ENCODE measurements around the gene ARMC5.

Gene ARMC5

DNA sequence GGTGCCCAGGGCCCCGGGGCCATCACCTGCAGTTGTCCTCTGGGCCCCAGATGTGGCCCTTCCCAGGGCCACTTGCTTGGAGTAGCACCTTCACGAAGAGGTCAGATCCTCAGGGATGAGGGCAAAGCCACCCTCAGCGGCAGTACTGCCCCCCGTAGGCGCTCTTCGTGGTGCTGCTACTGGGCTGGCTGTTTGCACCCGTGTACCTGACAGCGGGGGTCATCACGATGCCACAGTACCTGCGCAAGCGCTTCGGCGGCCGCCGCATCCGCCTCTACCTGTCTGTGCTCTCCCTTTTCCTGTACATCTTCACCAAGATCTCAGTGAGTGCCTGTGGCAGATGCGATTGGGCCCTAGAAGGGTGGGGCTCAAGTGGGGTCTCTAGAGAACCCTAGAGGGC is 26.3 kb downstream of the ARMC5 start:
- no peaks in the 10 kb centered on the region for H3K9me3 ChIP-seq
- peaks cover 0 to 46% of the 10 kb centered on the region in 2 donors for H3K27me3 ChIP-seq
- no peak overlapping the region for H3K4me3 ChIP-seq
- H3K36me3 ChIP-seq = peaks cover 0 to 10% (median under 1%) of the 10 kb centered on the region in 3 donors
- TF ChIP-seq, protein P1, sequence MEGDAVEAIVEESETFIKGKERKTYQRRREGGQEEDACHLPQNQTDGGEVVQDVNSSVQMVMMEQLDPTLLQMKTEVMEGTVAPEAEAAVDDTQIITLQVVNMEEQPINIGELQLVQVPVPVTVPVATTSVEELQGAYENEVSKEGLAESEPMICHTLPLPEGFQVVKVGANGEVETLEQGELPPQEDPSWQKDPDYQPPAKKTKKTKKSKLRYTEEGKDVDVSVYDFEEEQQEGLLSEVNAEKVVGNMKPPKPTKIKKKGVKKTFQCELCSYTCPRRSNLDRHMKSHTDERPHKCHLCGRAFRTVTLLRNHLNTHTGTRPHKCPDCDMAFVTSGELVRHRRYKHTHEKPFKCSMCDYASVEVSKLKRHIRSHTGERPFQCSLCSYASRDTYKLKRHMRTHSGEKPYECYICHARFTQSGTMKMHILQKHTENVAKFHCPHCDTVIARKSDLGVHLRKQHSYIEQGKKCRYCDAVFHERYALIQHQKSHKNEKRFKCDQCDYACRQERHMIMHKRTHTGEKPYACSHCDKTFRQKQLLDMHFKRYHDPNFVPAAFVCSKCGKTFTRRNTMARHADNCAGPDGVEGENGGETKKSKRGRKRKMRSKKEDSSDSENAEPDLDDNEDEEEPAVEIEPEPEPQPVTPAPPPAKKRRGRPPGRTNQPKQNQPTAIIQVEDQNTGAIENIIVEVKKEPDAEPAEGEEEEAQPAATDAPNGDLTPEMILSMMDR (IDR thresholded peaks at IDR 0.05) = no peak
- DNase-seq = no peak
- no peak overlapping the region for H3K27ac ChIP-seq
- intact Hi-C loops (cut with DNase I; ENCODE audit: low total_unique reads) = no loop called here
- peaks cover 11 to 22% (median 19%) of the 10 kb centered on the region in 4 donors for H3K4me1 ChIP-seq

DNA sequence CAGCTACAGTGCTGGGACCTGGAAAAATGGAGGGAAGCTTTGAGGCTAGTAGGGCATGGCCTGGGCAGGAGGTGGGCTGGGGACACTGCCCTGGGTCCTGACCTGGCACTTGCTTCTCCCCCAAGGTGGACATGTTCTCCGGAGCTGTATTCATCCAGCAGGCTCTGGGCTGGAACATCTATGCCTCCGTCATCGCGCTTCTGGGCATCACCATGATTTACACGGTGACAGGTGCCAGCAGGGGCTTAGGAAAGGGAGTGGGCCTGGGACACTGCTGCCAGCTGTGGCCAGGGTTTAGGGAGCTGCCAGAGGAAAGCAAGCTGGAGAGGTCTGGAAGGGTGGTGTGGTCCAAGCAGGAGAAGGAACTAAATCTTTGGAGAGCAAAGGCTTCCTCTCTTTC is 26.7 kb downstream of the ARMC5 start:
- intact Hi-C loops (cut with DNase I; ENCODE audit: low total_unique reads) = no loop called here
- Histone ChIP-seq H3K4me1 (peaks cover 11 to 22% (median 18%) of the 10 kb centered on the region in 4 donors), H3K27ac (no peak overlapping the region), H3K4me3 (no peak overlapping the region), H3K36me3 (peaks cover 0 to 15% (median 4%) of the 10 kb centered on the region in 3 donors), H3K9me3 (no peaks in the 10 kb centered on the region), H3K27me3 (peaks cover 0 to 46% of the 10 kb centered on the region in 2 donors)
- no peak for DNase-seq
- TF ChIP-seq, protein P1 (IDR thresholded peaks at IDR 0.05) = no peak

DNA sequence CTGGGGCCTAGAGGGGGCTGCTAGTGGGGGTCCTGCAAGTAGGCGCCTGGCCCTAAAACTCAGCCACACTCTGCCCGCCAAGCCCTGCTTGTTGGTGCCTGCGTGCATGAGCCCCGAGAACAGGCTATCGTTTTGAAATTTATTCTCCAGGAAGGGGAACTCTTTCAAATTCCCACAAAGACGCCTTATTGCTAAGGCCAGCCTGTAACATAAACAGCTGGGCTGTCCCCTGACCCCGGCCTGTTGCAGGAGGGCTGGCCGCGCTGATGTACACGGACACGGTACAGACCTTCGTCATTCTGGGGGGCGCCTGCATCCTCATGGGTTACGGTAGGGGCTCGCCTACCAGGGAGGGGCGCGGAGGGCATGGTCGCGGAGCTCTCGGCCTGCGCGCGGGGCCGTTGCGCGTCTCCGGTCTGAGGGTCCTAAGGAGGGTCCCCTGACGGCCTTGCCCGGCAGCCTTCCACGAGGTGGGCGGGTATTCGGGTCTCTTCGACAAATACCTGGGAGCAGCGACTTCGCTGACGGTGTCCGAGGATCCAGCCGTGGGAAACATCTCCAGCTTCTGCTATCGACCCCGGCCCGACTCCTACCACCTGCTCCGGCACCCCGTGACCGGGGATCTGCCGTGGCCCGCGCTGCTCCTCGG is 27.9 kb downstream of the ARMC5 start:
- DNase-seq = no peak
- no peak overlapping the region for H3K27ac ChIP-seq
- peak overlapping the region; percentile 37 to 57 for H3K4me3 ChIP-seq
- peaks cover 11 to 22% (median 18%) of the 10 kb centered on the region in 4 donors for H3K4me1 ChIP-seq
- TF ChIP-seq, protein P1 (IDR thresholded peaks at IDR 0.05) = no peak
- peaks cover 0 to 46% of the 10 kb centered on the region in 2 donors for H3K27me3 ChIP-seq
- intact Hi-C loops (cut with DNase I; ENCODE audit: low total_unique reads) = no loop called here
- peaks cover under 1 to 27% (median 14%) of the 10 kb centered on the region in 3 donors for H3K36me3 ChIP-seq
- no peaks in the 10 kb centered on the region for H3K9me3 ChIP-seq

DNA sequence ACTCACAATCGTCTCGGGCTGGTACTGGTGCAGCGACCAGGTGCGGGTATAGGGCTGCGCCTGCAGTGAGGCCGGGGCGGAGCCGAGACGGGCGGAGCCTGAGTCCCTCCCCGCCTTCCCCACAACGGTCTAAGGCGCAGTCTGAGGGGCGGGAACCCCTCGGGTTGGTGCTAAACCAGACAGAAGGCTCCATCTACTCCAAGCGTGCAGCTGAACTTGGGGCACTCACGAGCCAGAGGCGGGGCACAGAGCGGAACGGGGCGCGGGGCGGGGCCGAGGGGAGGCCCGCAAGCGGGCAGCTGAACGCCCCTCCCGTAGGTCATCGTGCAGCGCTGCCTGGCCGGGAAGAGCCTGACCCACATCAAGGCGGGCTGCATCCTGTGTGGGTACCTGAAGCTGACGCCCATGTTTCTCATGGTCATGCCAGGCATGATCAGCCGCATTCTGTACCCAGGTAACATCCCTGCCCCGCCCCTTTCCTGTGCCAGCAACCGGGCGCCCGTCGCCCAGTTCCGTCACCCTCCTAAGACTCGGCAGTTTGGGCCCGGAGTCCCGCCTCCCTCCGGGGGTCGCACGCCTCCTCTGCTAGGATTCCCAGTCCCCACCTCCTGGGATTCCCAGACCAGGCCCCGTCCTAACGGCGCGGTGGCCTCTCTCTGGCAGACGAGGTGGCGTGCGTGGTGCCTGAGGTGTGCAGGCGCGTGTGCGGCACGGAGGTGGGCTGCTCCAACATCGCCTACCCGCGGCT is 28.6 kb downstream of the ARMC5 start:
- TF ChIP-seq, protein P1 (IDR thresholded peaks at IDR 0.05) = no peak
- Histone ChIP-seq H3K36me3 (peaks cover 7 to 34% (median 21%) of the 10 kb centered on the region in 3 donors), H3K27me3 (peaks cover 0 to 46% of the 10 kb centered on the region in 2 donors), H3K4me1 (peaks cover 11 to 22% (median 18%) of the 10 kb centered on the region in 4 donors), H3K27ac (no peak overlapping the region), H3K4me3 (peak overlapping the region; percentile 37 to 57), H3K9me3 (no peaks in the 10 kb centered on the region)
- no peak for DNase-seq
- intact Hi-C loops (cut with DNase I; ENCODE audit: low total_unique reads) = no loop called here

DNA sequence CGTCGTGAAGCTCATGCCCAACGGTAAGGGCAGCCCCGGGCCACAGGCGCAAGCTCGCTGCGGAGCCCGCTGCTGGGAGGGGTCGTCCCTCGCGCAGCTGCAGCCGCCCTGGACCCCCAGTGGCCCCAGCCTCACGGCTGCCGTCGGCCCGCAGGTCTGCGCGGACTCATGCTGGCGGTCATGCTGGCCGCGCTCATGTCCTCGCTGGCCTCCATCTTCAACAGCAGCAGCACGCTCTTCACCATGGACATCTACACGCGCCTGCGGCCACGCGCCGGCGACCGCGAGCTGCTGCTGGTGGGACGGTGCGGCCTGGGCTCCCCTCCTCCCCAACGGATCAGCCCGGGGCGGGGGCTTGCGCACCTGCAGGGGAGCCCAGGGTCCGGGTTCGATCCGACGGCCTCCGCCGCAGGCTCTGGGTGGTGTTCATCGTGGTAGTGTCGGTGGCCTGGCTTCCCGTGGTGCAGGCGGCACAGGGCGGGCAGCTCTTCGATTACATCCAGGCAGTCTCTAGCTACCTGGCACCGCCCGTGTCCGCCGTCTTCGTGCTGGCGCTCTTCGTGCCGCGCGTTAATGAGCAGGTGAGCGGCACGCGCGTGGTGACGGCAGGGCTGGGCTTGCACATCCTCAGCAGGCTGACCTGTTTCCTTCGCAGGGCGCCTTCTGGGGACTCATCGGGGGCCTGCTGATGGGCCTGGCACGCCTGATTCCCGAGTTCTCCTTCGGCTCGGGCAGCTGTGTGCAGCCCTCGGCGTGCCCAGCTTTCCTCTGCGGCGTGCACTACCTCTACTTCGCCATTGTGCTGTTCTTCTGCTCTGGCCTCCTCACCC is 29.4 kb downstream of the ARMC5 start:
- intact Hi-C loops (cut with DNase I; ENCODE audit: low total_unique reads) = no loop called here
- H3K9me3 ChIP-seq = no peaks in the 10 kb centered on the region
- peaks cover 0 to 46% of the 10 kb centered on the region in 2 donors for H3K27me3 ChIP-seq
- peak overlapping the region in 1 of 2 donors; percentile 57 for H3K4me3 ChIP-seq
- DNase-seq = no peak
- TF ChIP-seq, protein P1 (IDR thresholded peaks at IDR 0.05) = no peak
- H3K36me3 ChIP-seq = peaks cover 14 to 41% (median 29%) of the 10 kb centered on the region in 3 donors
- H3K27ac ChIP-seq = no peak overlapping the region
- H3K4me1 ChIP-seq = peaks cover 11 to 22% (median 18%) of the 10 kb centered on the region in 4 donors
